CD4-positive, alpha-beta T cell treated with Interleukin-6 at 100 ng/mL for 8 hours (primary cell): ENCODE measurements around the gene SDHAF4.
"Not testable (repeated sequence)": the region's sequence is repeated elsewhere in the genome, so short reads cannot be mapped to it uniquely, and the experiment has no call there.

ENCODE experiments used
- DNase-seq: peaks from one replicate; pipeline ENCODE4 v3.0.0-alpha.2; 2020; ENCODE audit warnings: mixed read lengths, low spot score

SDHAF4 gene

GRCh38 chr6:70566751-70567382 lies at the start of gene SDHAF4:
SDHAF4 (plus strand) TSS chr6:70566930; CDS start chr6:70566941, 11 bp downstream.
- DNase-seq: peak; percentile 93

- DNase-seq: no peak
These were observed 48.0 kb upstream of the SDHAF4 start for GRCh38 chr6:70518723-70519122.

- peak; percentile 2 for DNase-seq
These were observed 46.2 kb upstream of the SDHAF4 start for GRCh38 chr6:70520575-70520974.

GRCh38 chr6:70524721-70525286 lies 41.9 kb upstream of the SDHAF4 start:
- DNase-seq: no peak

- no peak for DNase-seq
These were observed 39.5 kb upstream of the SDHAF4 start for GRCh38 chr6:70527071-70527737.

GRCh38 chr6:70530023-70530422 lies 36.7 kb upstream of the SDHAF4 start:
- no peak for DNase-seq

GRCh38 chr6:70531133-70531532 lies 35.6 kb upstream of the SDHAF4 start:
- DNase-seq: no peak

GRCh38 chr6:70537266-70537665 lies 29.5 kb upstream of the SDHAF4 start:
- DNase-seq: no peak

- DNase-seq: no peak
These were observed 28.4 kb upstream of the SDHAF4 start for GRCh38 chr6:70538376-70538775.

GRCh38 chr6:70547313-70547712 lies 19.4 kb upstream of the SDHAF4 start:
- peak; percentile 1 for DNase-seq

- DNase-seq: no peak
These were observed 18.8 kb upstream of the SDHAF4 start for GRCh38 chr6:70547905-70548304.

- no peak for DNase-seq
These were observed 17.4 kb upstream of the SDHAF4 start for GRCh38 chr6:70549327-70549726.

GRCh38 chr6:70551566-70551965 lies 15.2 kb upstream of the SDHAF4 start:
- no peak for DNase-seq

GRCh38 chr6:70552286-70552940 lies 14.3 kb upstream of the SDHAF4 start:
- DNase-seq: not testable (repeated sequence)

GRCh38 chr6:70552974-70553373 lies 13.8 kb upstream of the SDHAF4 start:
- no peak for DNase-seq

GRCh38 chr6:70557998-70558397 lies 8.7 kb upstream of the SDHAF4 start:
- DNase-seq: no peak

GRCh38 chr6:70562401-70562800 lies 4.3 kb upstream of the SDHAF4 start:
- not testable (repeated sequence) for DNase-seq

- no peak for DNase-seq
These were observed 3.2 kb upstream of the SDHAF4 start for GRCh38 chr6:70563530-70563929.

- DNase-seq: no peak
These were observed 7.9 kb downstream of the SDHAF4 start for GRCh38 chr6:70574643-70575042.

GRCh38 chr6:70575899-70576495 lies 9.3 kb downstream of the SDHAF4 start:
- no peak for DNase-seq

- no peak for DNase-seq
These were observed 19.4 kb downstream of the SDHAF4 start for GRCh38 chr6:70586114-70586513.

GRCh38 chr6:70590400-70590799 lies 23.7 kb downstream of the SDHAF4 start:
- DNase-seq: no peak
